GM18517 (cell line): Measurements from ENCODE around the gene SEZ6L.

ENCODE experiments used
- ATAC-seq: cut with Tn5 transposase; IDR thresholded peaks from one replicate; pipeline ENCODE4 v1.9.1; 2021; ENCODE audit warnings: mild to moderate bottlenecking, moderate library complexity; ENCODE audit not compliant: unreplicated experiment

Gene SEZ6L

GRCh38 chr22:26291940-26292666, 122.8 kb downstream of the SEZ6L start:
- no peak for ATAC-seq

DNA sequence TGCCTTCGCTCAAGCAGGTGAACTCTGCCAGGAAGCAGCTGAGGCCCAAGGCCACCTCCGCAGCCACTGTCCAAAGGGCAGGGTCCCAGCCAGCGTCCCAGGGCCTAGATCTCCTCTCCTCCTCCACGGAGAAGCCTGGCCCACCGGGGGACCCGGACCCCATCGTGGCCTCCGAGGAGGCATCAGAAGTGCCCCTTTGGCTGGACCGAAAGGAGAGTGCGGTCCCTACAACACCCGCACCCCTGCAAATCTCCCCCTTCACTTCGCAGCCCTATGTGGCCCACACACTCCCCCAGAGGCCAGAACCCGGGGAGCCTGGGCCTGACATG, 123.4 kb downstream of the SEZ6L start:
- ATAC-seq = no peak

GRCh38 chr22:26295563-26296126, 126.4 kb downstream of the SEZ6L start:
- ATAC-seq = no peak

- no peak for ATAC-seq
Observed at GRCh38 chr22:26298605-26299310, 129.5 kb downstream of the SEZ6L start.

GRCh38 chr22:26302726-26303125, 133.5 kb downstream of the SEZ6L start:
- no peak for ATAC-seq

GRCh38 chr22:26303475-26303874, 134.2 kb downstream of the SEZ6L start:
- no peak for ATAC-seq

DNA sequence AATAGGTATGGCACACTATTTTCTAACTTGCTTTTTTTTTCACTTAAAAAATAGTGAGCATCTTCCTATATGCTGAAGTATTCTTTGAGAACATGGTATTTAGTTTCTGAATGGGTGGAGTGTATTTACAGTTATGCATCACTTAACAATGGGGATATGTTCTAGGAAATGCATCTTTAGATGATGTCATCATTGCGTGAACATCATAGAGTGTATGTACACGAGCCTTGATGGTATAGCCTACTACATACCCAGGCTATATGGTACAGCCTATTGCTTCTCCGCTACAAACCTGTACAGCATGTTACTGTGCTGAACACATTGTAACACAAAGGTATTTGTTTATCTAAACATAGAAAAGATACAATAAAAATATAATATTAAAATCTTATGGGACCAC, 135.5 kb downstream of the SEZ6L start:
- no peak for ATAC-seq

- ATAC-seq = no peak
Observed at GRCh38 chr22:26308467-26308866, 139.2 kb downstream of the SEZ6L start.

DNA sequence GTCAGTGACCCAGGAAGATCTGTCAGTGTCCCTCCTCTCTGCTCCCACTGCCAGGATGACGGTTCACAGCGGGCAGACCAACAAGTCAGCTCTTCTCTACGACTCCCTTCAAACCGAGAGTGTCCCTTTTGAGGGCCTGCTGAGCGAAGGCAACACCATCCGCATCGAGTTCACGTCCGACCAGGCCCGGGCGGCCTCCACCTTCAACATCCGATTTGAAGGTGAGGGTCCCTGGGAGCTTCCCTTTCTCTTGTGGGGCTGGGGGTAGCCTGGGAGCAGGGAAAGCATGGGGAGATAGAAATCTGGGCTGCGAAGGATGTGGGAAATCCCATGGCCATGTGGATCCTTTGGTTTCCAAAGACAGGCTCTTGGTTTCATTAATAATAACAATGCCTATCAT, 141.4 kb downstream of the SEZ6L start:
- ATAC-seq = no peak

GRCh38 chr22:26313291-26313690, 144.0 kb downstream of the SEZ6L start:
- ATAC-seq = no peak

GRCh38 chr22:26314171-26314570, 144.9 kb downstream of the SEZ6L start:
- no peak for ATAC-seq

- ATAC-seq = no peak
Observed at GRCh38 chr22:26314656-26315055, 145.4 kb downstream of the SEZ6L start.

GRCh38 chr22:26316732-26317285, 147.5 kb downstream of the SEZ6L start:
- ATAC-seq = no peak

DNA sequence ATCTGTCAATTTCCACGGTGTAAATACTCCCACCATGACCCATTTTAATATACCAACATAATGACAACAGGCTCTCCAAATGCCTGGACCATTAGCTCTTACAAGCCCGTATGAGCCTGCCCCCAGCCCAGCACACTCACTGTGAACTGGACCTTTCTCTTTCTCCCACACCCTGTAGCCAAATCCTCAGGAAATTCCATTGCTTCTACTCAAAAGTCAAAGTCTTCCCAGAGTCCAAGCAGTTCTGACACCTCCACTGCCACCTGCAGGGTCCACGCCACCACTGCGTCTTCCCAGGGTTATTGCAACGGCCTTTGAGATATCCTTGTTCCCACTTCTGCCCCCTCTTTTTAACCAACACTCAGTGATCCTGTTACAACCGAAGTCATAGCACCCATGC, 149.7 kb downstream of the SEZ6L start:
- no peak for ATAC-seq

GRCh38 chr22:26320447-26320846, 151.2 kb downstream of the SEZ6L start:
- ATAC-seq = no peak

DNA sequence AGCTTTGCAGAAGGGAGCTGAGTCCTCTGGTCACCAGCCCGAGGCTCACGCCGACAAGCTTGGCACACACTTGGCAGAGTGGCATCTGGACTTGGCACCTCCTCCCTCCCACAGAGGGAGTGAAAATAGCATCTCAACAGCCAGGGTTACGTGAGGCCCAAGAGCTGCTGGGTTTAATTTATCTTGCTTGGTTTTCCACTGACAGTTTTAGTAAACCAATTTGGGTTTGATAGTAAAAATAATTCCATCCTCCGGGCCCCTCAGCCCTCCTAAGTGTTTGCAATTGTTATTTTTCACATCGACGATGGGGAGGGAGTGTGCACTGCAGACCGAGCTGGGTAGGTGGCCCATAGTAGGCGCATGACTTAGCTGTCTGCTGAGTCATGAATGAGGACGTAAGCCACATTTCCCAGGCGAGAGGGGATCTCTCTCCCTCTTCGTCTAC, 152.2 kb downstream of the SEZ6L start:
- no peak for ATAC-seq

- no peak for ATAC-seq
Observed at GRCh38 chr22:26322179-26322905, 153.1 kb downstream of the SEZ6L start.

DNA sequence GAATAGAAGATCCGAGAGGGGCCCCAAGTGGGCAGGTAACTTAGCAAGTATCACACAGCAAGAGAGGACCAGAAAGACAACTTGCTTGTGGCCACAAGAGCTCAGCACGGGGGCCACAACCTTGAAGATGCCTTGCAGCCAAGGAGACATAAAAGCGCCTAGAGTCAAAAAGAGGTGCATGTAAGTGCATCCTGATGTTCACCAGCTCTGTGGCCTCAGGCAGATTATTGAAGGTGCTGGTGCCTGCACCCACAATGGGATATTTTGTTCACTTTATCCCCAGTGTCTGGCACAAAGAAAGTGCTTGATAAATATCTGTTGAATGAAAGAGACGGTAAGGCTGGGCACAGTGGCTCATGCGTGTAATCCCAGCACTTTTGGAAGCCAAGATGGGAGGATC, 153.8 kb downstream of the SEZ6L start:
- ATAC-seq = no peak

GRCh38 chr22:26324150-26324549, 154.9 kb downstream of the SEZ6L start:
- ATAC-seq = no peak

GRCh38 chr22:26325641-26326040, 156.4 kb downstream of the SEZ6L start:
- ATAC-seq = no peak

GRCh38 chr22:26326803-26327202, 157.5 kb downstream of the SEZ6L start:
- ATAC-seq = no peak
